Measurements from ENCODE around the gene VWC2L. TPM values are rescaled to one million over a fixed set of nuclear protein-coding genes. Genes with fewer than 3 reads are reported as not detected.

The VWC2L gene
- total RNA-seq, 2 experiments from 2014 or later: not detected

DNA sequence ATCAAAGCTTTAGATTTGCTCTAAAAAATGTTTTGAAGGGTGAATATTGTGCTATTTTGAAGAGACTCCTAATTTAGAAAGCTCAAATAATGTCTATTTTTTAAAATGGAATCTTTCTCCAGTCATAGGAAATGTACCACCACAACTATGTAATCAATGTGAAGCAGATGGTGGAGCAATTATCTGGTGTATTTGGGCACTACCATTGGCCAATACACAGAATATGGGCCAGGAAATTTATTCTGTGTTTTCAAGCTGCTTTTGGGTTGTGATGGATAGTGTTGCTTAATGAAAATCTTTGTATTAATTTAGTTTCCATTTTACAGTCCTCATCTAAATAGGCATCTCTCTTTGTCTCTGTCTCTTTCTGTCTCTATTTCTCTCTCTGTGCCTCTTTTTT lies 17.1 kb upstream of the VWC2L start:
- H3K36me3 Mint-ChIP-seq (ENCODE audit: low read depth): no peaks in the 10 kb centered on the region
- POLR2A ChIA-PET: no interaction called here

GRCh38 chr2:214395040-214395439 lies 15.8 kb upstream of the VWC2L start:
- POLR2A ChIA-PET: no interaction called here
- no peak for DNase-seq
- H3K9me3 Mint-ChIP-seq (ENCODE audit: low read depth): no peaks in the 10 kb centered on the region
- no peaks in the 10 kb centered on the region for H3K27me3 Mint-ChIP-seq
- no peak overlapping the region for H3K27ac Mint-ChIP-seq
- no peak overlapping the region for H3K4me3 Mint-ChIP-seq
- H3K36me3 Mint-ChIP-seq (ENCODE audit: low read depth): no peaks in the 10 kb centered on the region
- ATAC-seq: no peak
- H3K4me1 Mint-ChIP-seq: no peaks in the 10 kb centered on the region
- intact Hi-C loops (cut with DNase I, micrococcal nuclease): no loop called here
- CTCF ChIA-PET: no interaction called here

More for the DNA sequence above, 17.1 kb upstream of the VWC2L start:
- ATAC-seq (no peak), DNase-seq (no peak)
- CTCF ChIA-PET: interaction anchor here (0.6 kb wide), 1 partner anchor 721 kb away, joined by 6 read pairs; no protein-coding TSS in a partner anchor
- intact Hi-C loops (cut with DNase I, micrococcal nuclease): no loop called here
- Mint-ChIP-seq H3K4me1 (no peaks in the 10 kb centered on the region), H3K9me3 (ENCODE audit: low read depth) (no peaks in the 10 kb centered on the region), H3K4me3 (no peak overlapping the region), H3K27me3 (no peaks in the 10 kb centered on the region), H3K27ac (no peak overlapping the region)

DNA sequence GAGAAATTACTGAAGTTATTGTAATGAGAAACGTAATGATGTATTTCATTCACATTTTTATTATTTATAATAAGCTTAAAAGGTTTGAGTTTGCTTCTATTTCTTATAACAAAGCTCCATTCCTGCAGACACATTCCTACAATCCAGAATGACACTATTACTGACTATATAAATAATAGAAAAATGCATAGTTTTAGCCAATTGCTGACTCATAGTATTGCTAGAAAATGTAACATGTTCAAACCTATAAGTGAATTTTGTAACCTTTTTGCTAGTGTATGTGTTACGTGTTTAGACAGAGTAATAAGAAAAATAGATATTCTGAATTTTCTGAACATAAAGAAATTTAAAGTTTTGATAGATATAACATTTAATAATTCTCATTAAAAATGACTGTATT lies 9.3 kb upstream of the VWC2L start:
- ChIA-PET CTCF (no interaction called here), POLR2A (no interaction called here)
- H3K4me3 Mint-ChIP-seq: no peak overlapping the region
- DNase-seq (no peak), ATAC-seq (no peak)
- intact Hi-C loops (cut with DNase I, micrococcal nuclease): no loop called here
- H3K9me3 Mint-ChIP-seq (ENCODE audit: low read depth): no peaks in the 10 kb centered on the region
- H3K27me3 Mint-ChIP-seq: no peaks in the 10 kb centered on the region
- no peak overlapping the region for H3K27ac Mint-ChIP-seq
- H3K4me1 Mint-ChIP-seq: no peaks in the 10 kb centered on the region
- H3K36me3 Mint-ChIP-seq (ENCODE audit: low read depth): no peaks in the 10 kb centered on the region

- Mint-ChIP-seq H3K36me3 (ENCODE audit: low read depth) (no peaks in the 10 kb centered on the region), H3K4me1 (no peaks in the 10 kb centered on the region), H3K4me3 (no peak overlapping the region), H3K9me3 (ENCODE audit: low read depth) (no peaks in the 10 kb centered on the region), H3K27ac (no peak overlapping the region), H3K27me3 (peaks cover 5% of the 10 kb centered on the region)
- CTCF ChIA-PET: no interaction called here
- POLR2A ChIA-PET: no interaction called here
- no peak for ATAC-seq
- no peak for DNase-seq
- intact Hi-C loops (cut with DNase I, micrococcal nuclease): no loop called here
These were observed 602 bp upstream of the VWC2L start for GRCh38 chr2:214410128-214410775.

DNA sequence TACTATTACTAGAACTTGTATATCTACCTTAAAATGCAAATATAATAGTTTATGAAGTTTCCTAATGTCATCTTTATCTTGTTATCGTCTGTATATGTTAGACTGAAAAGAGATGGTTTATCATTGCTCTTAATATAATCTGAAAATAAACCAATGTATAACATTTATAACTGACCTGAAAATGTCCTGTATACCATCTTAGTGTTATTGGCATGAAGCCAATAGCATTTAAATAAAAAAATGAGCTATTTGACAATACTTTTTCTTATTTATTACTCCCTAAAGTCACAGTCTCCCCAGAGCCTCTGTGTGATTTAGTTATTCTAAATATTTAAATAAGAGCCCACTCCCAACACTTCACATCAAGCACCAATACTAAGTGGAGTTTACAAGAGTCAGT lies 1.8 kb downstream of the VWC2L start:
- Mint-ChIP-seq H3K4me1 (no peaks in the 10 kb centered on the region), H3K27me3 (peaks cover 5% of the 10 kb centered on the region), H3K9me3 (ENCODE audit: low read depth) (no peaks in the 10 kb centered on the region), H3K4me3 (no peak overlapping the region), H3K27ac (no peak overlapping the region), H3K36me3 (ENCODE audit: low read depth) (no peaks in the 10 kb centered on the region)
- ChIA-PET POLR2A (no interaction called here), CTCF (no interaction called here)
- ATAC-seq (no peak), DNase-seq (no peak)
- intact Hi-C loops (cut with DNase I, micrococcal nuclease): no loop called here

DNA sequence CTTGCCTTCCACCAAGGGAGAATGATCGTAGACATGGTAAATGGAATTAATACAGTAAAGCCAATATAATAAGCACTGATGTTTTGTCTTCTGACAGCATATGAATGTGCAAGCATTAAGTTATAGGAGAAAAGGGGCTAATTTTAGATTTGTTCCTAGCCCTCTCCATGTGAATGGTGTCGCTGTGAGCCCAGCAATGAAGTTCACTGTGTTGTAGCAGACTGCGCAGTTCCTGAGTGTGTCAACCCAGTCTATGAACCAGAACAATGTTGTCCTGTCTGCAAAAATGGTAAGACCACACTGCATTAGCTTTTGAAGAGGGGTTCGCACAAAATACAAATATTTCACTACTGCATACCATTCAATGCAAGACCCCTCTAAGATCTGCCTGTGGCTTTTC lies 25.6 kb downstream of the VWC2L start:
- CTCF ChIA-PET: no interaction called here

DNA sequence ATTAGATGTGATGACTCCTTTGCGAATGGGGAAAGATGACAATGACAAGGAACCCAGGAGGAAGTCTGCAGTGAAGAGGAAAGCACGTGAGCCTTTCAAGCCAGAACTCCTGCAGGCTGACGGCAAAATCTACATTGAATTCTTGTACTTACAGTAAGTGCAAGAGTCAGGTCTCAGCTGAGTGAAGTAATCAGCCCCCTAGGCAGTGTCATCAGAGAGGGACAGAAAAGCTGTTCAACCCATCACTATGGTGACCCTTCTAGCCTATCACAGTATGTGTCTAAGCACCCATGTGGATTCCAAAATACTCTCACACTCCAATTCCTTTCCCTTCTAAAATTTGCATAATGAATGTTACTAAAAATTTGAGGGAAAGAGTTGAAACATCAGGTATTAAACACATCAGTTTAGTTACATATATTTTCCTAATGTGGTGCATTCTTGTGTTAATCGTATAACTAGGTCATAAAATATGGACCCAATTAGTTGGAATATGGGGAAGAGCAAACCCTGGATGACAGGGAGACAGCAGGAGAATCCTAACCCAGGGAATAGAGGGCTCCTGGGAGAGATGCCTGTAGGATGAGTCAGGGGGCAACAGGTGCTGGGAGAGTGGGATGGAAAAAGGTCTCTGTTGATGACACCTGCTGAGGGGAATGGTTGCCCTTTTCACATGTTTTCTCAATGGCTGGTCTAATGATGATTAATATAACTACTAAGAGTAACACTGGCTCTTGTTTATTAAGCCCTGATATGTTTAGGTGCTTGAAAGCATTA lies 39.5 kb downstream of the VWC2L start:
- Mint-ChIP-seq H3K4me1 (no peaks in the 10 kb centered on the region), H3K27me3 (no peaks in the 10 kb centered on the region), H3K9me3 (ENCODE audit: low read depth) (no peaks in the 10 kb centered on the region), H3K36me3 (ENCODE audit: low read depth) (no peaks in the 10 kb centered on the region), H3K27ac (no peak overlapping the region), H3K4me3 (no peak overlapping the region)
- no peak for DNase-seq
- CTCF ChIA-PET: interaction anchor here (0.8 kb wide), 1 partner anchor 144 kb away, joined by 3 read pairs; no protein-coding TSS in a partner anchor
- intact Hi-C loops (cut with DNase I, micrococcal nuclease): no loop called here
- POLR2A ChIA-PET: no interaction called here
- no peak for ATAC-seq

More for the DNA sequence above, 25.6 kb downstream of the VWC2L start:
- Mint-ChIP-seq H3K27ac (no peak overlapping the region), H3K4me3 (no peak overlapping the region), H3K4me1 (no peaks in the 10 kb centered on the region), H3K9me3 (ENCODE audit: low read depth) (no peaks in the 10 kb centered on the region), H3K27me3 (peaks cover 1% of the 10 kb centered on the region), H3K36me3 (ENCODE audit: low read depth) (no peaks in the 10 kb centered on the region)
- ATAC-seq (no peak), DNase-seq (no peak)
- intact Hi-C loops (cut with DNase I, micrococcal nuclease): no loop called here
- POLR2A ChIA-PET: no interaction called here

GRCh38 chr2:214451516-214452275 lies 40.8 kb downstream of the VWC2L start:
- no peaks in the 10 kb centered on the region for H3K36me3 Mint-ChIP-seq (ENCODE audit: low read depth)
- H3K27me3 Mint-ChIP-seq: no peaks in the 10 kb centered on the region
- H3K9me3 Mint-ChIP-seq (ENCODE audit: low read depth): no peaks in the 10 kb centered on the region
- no peak overlapping the region for H3K4me3 Mint-ChIP-seq
- H3K4me1 Mint-ChIP-seq: no peaks in the 10 kb centered on the region
- DNase-seq (no peak), ATAC-seq (no peak)
- POLR2A ChIA-PET: no interaction called here
- H3K27ac Mint-ChIP-seq: no peak overlapping the region
- CTCF ChIA-PET: no interaction called here
- intact Hi-C loops (cut with DNase I, micrococcal nuclease): no loop called here

DNA sequence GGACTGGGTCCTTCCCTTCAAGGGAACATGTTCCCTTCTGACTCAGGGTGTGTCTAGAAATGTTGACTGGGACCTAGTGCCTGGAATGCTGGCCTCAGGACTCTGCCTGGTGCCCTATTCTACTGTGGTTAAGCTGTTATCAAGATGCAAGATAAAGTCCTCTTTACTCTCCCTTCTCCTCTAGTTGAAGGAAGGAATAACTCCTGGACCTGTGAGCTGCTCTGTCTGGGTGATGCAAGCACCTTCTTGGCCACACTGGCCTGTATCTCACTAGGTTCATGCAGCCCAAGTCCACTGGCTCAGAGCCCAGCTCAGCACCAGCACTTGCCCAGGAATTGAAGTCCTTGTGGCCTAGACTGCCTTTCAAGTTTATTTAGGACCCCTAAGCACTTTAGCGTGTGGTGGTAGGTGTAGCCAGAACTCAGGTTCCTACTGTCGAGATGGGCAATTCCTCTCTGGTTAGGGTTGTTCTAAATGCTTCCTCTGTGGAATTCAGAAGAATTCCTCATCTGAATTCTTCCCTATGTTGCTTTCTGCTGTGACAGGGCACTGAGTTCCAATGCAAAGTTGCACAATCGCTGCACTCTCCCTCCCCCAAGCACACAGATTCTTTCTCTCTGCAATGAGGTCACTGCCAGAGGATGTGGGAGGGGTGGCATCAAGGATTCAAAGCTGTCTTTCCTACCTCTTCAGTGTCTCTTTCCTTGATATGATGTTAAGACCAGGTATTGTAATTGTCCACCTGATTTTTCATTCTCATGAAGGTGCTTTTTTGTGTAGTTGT lies 54.7 kb downstream of the VWC2L start:
- H3K9me3 Mint-ChIP-seq (ENCODE audit: low read depth): peaks cover 10% of the 10 kb centered on the region
- POLR2A ChIA-PET: no interaction called here
- no peak for DNase-seq

DNA sequence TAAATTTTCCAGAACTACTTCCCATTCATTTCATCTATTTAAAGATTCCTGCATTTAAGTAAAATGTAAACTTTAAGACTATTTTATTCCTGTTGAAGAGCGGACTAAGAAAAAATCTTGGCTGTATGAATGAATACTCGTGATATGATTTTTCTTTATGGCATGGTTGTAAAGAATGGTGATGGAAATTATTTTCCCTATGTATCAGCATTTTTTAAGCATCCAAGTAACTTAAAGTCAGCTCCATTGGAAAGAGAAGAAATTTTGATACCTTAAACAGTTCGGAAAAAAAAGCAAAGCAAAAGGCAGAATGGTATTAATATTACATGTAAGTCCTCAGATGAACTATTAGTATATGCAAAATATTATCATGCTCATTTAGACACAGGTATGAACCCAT lies 58.9 kb downstream of the VWC2L start:
- POLR2A ChIA-PET: no interaction called here
- Mint-ChIP-seq H3K4me3 (no peak overlapping the region), H3K4me1 (no peaks in the 10 kb centered on the region), H3K9me3 (ENCODE audit: low read depth) (peaks cover 1% of the 10 kb centered on the region), H3K27me3 (no peaks in the 10 kb centered on the region), H3K36me3 (ENCODE audit: low read depth) (no peaks in the 10 kb centered on the region), H3K27ac (no peak overlapping the region)
- CTCF ChIA-PET: no interaction called here
- intact Hi-C loops (cut with DNase I, micrococcal nuclease): no loop called here
- DNase-seq (no peak), ATAC-seq (no peak)

More for the DNA sequence above, 54.7 kb downstream of the VWC2L start:
- no peak for ATAC-seq
- no peak overlapping the region for H3K27ac Mint-ChIP-seq
- CTCF ChIA-PET: no interaction called here
- no peaks in the 10 kb centered on the region for H3K27me3 Mint-ChIP-seq
- H3K4me3 Mint-ChIP-seq: no peak overlapping the region
- intact Hi-C loops (cut with DNase I, micrococcal nuclease): no loop called here
- H3K4me1 Mint-ChIP-seq: no peaks in the 10 kb centered on the region
- H3K36me3 Mint-ChIP-seq (ENCODE audit: low read depth): no peaks in the 10 kb centered on the region

DNA sequence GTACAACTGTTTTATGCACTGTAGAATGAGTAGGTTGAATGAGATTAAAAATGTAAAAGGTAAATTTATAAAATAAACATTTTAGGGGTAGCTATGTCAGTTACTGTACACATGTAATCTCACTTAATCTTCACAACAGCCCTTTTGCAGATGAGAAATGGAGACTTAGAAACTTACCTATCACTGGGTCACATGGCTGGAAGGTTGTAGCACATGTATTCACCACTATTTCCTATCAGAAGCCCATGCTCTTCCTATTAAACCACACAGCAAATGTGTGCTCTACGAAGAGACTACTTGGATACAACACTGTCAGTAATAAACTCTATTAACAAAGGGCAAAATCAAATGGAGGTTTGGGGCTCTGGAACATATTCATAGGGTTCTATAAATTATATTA lies 60.5 kb downstream of the VWC2L start:
- POLR2A ChIA-PET: no interaction called here
- CTCF ChIA-PET: no interaction called here

More for the DNA sequence above, 60.5 kb downstream of the VWC2L start:
- DNase-seq (no peak), ATAC-seq (no peak)
- no peaks in the 10 kb centered on the region for H3K9me3 Mint-ChIP-seq (ENCODE audit: low read depth)
- no peak overlapping the region for H3K27ac Mint-ChIP-seq
- H3K36me3 Mint-ChIP-seq (ENCODE audit: low read depth): no peaks in the 10 kb centered on the region
- intact Hi-C loops (cut with DNase I, micrococcal nuclease): no loop called here
- H3K4me1 Mint-ChIP-seq: no peaks in the 10 kb centered on the region
- no peak overlapping the region for H3K4me3 Mint-ChIP-seq
- no peaks in the 10 kb centered on the region for H3K27me3 Mint-ChIP-seq
